ENCODE data around the gene CLK3. TPM values are rescaled to one million over a fixed set of nuclear protein-coding genes. Genes with fewer than 3 reads are reported as not detected.

Gene CLK3
- polyA plus RNA-seq, 1 experiment = 58.3 TPM

DNA sequence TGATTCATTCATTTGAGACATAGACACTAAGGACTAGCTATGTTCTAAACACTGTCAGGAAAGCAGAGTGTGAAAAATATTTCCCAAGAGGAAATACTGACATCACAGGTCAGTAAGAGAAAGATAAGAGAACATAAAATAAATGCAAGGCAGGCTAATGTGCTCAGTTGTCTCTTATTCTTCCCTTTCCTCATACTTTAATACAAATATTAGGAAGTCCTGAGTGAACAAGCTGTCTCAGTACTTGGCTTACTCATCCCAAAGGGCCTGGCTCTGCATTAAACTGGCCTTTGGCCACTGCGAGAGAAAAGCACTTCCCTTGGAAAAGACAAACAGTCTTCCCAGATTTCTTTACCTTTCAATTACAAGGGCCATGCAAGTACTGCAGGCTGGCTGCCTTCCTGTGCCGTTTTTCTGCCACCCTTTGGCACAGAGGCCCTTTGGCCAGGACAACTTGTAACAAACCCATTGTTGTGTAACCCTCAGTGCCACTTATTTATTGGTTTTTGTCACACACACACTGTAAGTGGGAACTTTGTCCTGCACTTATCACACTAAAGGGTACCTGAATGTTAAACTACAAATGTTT, 48.5 kb downstream of the CLK3 start:
- ChIA-PET POLR2A (no interaction called here), CTCF (interaction anchor here (0.8 to 2.0 kb wide), 3 partner anchors 11 to 104 kb away, joined by 3 to 4 read pairs (median 3); no protein-coding TSS in a partner anchor)

DNA sequence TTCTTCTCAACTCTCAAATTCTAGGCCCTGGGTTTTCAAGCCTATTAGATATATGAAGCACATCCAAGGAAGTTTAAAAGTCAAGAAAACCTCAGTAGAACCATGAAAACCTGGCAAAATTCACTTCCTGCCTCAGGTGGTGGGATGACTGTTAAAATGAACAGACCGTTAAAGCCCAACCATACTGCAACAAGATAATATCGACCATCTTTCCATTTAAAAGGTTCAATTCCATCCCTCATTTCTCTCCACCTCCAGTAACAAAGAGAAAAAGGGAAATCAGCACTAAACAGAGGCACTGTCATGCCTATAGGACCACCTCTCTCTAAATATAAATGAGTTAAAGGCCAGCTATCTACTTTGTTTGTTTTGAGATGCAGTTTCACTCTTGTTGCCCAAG, 49.0 kb downstream of the CLK3 start:
- H3K36me3 ChIP-seq (ENCODE audit: control insufficient read depth, insufficient read depth, low read length) = no peaks in the 10 kb centered on the region
- CTCF ChIA-PET = interaction anchor here (0.6 to 2.0 kb wide), 3 partner anchors 12 to 29 kb away, joined by 3 to 4 read pairs (median 3); no protein-coding TSS in a partner anchor
- POLR2A ChIA-PET = no interaction called here
- no peak for DNase-seq (ENCODE audit: low read depth)
- no peaks in the 10 kb centered on the region for H3K27me3 ChIP-seq (ENCODE audit: control insufficient read depth, insufficient read depth, low read length)
- no peak overlapping the region for H3K4me3 ChIP-seq (ENCODE audit: low read depth, low read length)
- TF ChIP-seq, protein P1, sequence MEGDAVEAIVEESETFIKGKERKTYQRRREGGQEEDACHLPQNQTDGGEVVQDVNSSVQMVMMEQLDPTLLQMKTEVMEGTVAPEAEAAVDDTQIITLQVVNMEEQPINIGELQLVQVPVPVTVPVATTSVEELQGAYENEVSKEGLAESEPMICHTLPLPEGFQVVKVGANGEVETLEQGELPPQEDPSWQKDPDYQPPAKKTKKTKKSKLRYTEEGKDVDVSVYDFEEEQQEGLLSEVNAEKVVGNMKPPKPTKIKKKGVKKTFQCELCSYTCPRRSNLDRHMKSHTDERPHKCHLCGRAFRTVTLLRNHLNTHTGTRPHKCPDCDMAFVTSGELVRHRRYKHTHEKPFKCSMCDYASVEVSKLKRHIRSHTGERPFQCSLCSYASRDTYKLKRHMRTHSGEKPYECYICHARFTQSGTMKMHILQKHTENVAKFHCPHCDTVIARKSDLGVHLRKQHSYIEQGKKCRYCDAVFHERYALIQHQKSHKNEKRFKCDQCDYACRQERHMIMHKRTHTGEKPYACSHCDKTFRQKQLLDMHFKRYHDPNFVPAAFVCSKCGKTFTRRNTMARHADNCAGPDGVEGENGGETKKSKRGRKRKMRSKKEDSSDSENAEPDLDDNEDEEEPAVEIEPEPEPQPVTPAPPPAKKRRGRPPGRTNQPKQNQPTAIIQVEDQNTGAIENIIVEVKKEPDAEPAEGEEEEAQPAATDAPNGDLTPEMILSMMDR (IDR thresholded peaks at IDR 0.05; ENCODE audit: insufficient read depth, low read depth, low read length) = no peak

More for the DNA sequence above, 48.5 kb downstream of the CLK3 start:
- H3K36me3 ChIP-seq (ENCODE audit: control insufficient read depth, insufficient read depth, low read length) = no peaks in the 10 kb centered on the region
- H3K27me3 ChIP-seq (ENCODE audit: control insufficient read depth, insufficient read depth, low read length) = no peaks in the 10 kb centered on the region
- no peak for DNase-seq (ENCODE audit: low read depth)
- H3K4me3 ChIP-seq (ENCODE audit: low read depth, low read length) = no peak overlapping the region
- TF ChIP-seq, protein P1 (IDR thresholded peaks at IDR 0.05; ENCODE audit: insufficient read depth, low read depth, low read length) = no peak

DNA sequence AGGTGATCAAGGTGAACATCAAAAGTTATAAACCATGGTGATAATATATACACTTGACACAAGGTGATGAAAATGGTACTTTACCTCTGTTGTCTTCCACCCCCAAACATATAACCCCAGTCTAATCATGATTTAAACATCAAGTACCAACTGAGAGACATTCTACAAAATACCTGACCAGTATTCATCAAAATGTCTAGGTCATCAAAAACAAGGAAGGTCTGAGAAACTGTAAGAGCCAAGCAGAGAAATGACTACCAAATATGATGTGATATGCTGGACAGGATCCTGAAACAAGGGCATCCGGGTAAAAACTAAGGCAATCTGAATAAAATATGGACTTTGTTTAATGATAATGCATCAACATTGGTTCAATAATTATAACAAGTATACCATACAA, 52.3 kb downstream of the CLK3 start:
- CTCF ChIA-PET = no interaction called here
- Histone ChIP-seq H3K36me3 (ENCODE audit: control insufficient read depth, insufficient read depth, low read length) (peaks cover 5% of the 10 kb centered on the region), H3K4me3 (ENCODE audit: low read depth, low read length) (no peak overlapping the region), H3K27me3 (ENCODE audit: control insufficient read depth, insufficient read depth, low read length) (no peaks in the 10 kb centered on the region)
- POLR2A ChIA-PET = no interaction called here
- TF ChIP-seq, protein P1 (IDR thresholded peaks at IDR 0.05; ENCODE audit: insufficient read depth, low read depth, low read length) = no peak
- no peak for DNase-seq (ENCODE audit: low read depth)

DNA sequence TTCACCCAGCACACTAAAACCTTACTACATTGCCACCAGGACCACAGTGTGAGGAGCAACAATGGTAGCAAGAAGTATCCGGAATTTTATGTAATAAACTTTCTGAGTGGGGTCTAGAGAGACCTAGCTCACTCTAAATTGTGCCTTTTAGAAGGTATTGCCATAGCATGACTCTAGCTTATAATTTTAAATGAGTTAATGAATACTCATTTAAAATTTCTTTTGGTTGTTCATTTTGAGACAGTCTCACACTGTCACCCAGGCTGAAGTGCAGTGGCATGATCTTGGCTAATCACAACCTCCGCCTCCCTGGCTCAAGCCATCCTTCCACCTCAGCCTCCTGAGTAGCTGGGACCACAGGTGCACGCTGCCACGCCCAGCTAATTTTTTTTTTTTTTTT, 54.0 kb downstream of the CLK3 start:
- no peak overlapping the region for H3K4me3 ChIP-seq (ENCODE audit: low read depth, low read length)
- POLR2A ChIA-PET = no interaction called here
- H3K27me3 ChIP-seq (ENCODE audit: control insufficient read depth, insufficient read depth, low read length) = no peaks in the 10 kb centered on the region
- TF ChIP-seq, protein P1 (IDR thresholded peaks at IDR 0.05; ENCODE audit: insufficient read depth, low read depth, low read length) = no peak
- DNase-seq (ENCODE audit: low read depth) = no peak
- H3K36me3 ChIP-seq (ENCODE audit: control insufficient read depth, insufficient read depth, low read length) = peaks cover 7% of the 10 kb centered on the region
- CTCF ChIA-PET = no interaction called here

DNA sequence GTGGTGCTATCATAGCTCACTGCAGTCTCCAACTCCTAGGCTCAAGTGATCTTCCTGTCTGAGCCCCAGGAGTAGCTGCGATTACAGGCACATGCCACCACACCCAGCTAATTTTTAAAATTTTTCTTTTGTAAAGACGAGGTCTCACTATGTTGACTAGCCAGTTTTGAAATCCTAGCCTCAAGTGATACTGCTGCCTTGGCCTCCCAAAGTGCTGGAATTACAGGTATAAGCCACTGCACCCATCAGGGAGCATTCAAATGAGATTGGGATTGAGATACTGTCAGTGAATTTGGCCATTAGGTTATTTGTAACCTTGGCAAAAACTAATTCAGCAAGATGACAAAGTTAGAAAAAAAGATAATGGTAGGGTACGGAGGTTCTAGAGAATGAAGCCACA, 58.5 kb downstream of the CLK3 start:
- TF ChIP-seq, protein P1 (IDR thresholded peaks at IDR 0.05; ENCODE audit: insufficient read depth, low read depth, low read length) = no peak
- no peaks in the 10 kb centered on the region for H3K27me3 ChIP-seq (ENCODE audit: control insufficient read depth, insufficient read depth, low read length)
- CTCF ChIA-PET = no interaction called here
- H3K4me3 ChIP-seq (ENCODE audit: low read depth, low read length) = no peak overlapping the region
- H3K36me3 ChIP-seq (ENCODE audit: control insufficient read depth, insufficient read depth, low read length) = peaks cover 9% of the 10 kb centered on the region
- POLR2A ChIA-PET = no interaction called here
- DNase-seq (ENCODE audit: low read depth) = no peak

Measured in BJ (cell line).